Stimulated activated naive B cell treated with anti-CD40 and anti-IgM and Interleukin-4, amounts not matched to agents 10 μg/mL and 1 μg/mL and 100 μg/mL, for 72 hours (primary cell): ENCODE data around the gene KRTAP12-3.

ENCODE experiments used
- ATAC-seq, 2 donors: fragments of 150-1000 bp; cut with Tn5 transposase; replicated peaks; 2 replicates each; pipeline ENCODE4 v1.10.0; 2021; ENCODE audit warnings: moderate library complexity in 1 of 2
- DNase-seq: peaks from one replicate; pipeline ENCODE4 v3.0.0; 2021
- H3K27ac Mint-ChIP-seq: one replicate; pipeline ENCODE4 v1.8.0; 2022; ENCODE audit warnings: mild to moderate bottlenecking, mixed read lengths
- H3K27me3 Mint-ChIP-seq, 2 donors: one replicate each; pipeline ENCODE4 v1.8.0; 2022; ENCODE audit warnings: mixed read lengths in 2 of 2
- H3K36me3 Mint-ChIP-seq, 2 donors: one replicate each; pipeline ENCODE4 v1.8.0; 2022; ENCODE audit warnings: mixed read lengths in 2 of 2, mild to moderate bottlenecking in 1 of 2
- H3K4me1 Mint-ChIP-seq, 2 donors: one replicate each; pipeline ENCODE4 v1.8.0; 2022; ENCODE audit warnings: mixed read lengths in 2 of 2, mild to moderate bottlenecking in 1 of 2
- H3K4me3 Mint-ChIP-seq, 2 donors: one replicate each; pipeline ENCODE4 v1.8.0; 2022; ENCODE audit warnings: mild to moderate bottlenecking in 2 of 2, mixed read lengths in 2 of 2, moderate library complexity in 1 of 2
- H3K9me3 Mint-ChIP-seq, 2 donors: one replicate each; pipeline ENCODE4 v1.8.0; 2022; ENCODE audit warnings: mixed read lengths in 2 of 2, mild to moderate bottlenecking in 1 of 2

KRTAP12-3 gene

DNA sequence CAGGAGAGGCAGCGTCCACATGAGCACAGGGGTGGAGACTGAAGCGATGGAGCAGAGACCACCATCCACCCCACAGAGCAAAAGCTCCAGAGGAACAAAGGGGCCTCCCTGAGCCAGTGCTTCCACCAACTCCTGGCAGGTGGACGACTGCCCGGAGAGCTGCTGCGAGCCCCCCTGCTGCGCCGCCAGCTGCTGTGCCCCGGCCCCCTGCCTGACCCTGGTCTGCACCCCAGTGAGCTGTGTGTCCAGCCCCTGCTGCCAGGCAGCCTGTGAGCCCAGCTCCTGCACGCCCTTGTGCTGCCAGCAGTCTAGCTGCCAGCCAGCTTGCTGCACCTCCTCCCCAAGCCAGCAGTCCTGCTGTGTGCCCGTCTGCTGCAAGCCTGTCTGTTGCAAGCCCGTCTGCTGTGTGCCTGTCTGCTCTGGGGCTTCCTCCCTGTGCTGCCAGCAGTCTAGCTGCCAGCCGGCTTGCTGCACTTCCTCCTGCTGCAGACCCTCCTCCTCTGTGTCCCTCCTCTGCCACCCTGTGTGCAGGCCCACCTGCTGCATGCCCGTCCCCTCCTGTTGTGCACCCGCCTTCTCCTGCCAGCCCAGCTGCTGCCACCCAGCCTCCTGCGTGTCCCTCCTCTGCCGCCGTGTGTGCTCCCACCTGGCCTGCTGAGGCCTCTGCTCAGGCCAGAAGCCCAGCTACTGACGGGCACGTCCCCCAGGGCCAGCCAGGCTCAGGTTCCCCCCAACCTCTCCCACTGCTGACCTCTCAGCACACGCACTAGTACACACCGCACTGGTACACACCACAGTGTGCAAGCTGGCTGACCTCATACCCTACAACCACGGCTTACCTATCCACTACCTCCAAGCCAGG is 44.6 kb downstream of the KRTAP12-3 start:
- Mint-ChIP-seq H3K27me3 (peaks cover 81 to 94% of the 10 kb centered on the region in 2 donors), H3K36me3 (peaks cover 10% of the 10 kb centered on the region in 2 donors), H3K4me1 (no peaks in the 10 kb centered on the region), H3K27ac (no peak overlapping the region), H3K4me3 (no peak overlapping the region), H3K9me3 (peaks cover 11 to 12% of the 10 kb centered on the region in 2 donors)
- ATAC-seq (no peak), DNase-seq (no peak)

DNA sequence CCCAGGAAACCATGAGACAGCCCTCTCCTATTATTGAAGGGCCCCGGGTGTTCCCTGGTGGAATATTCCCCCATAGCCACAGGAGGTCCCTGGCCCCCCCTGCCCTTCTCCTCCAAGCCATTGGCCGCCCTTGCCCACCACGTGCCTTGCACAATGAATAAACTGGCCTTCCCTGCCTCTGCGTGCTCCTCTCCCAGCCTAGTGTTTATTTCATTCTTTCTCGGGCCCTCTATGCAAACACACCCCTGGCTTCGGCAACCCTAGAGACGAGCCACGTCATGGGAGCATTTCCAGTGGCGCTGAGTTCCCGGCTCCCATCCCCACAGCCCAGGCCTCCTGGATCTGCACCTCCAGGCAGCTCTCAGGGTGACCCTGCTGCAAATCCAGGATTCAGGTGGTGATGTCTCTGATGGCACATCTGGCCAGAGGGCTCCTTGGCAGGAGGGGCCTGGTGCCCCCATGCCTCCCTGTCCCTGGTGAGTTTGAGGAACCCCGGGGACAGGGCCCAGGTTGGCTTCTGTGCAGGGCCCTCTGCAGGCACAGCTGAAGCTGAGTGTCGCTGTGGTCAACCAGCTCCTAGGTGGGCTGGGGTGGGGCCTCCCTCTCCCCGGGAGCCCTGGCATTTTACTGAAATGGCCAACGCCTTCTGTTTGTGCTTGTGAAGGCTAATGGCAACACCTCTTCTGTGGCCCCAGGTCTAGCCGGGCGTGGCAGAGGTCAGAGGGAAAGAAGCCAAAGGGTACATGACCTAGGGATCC is 45.4 kb downstream of the KRTAP12-3 start:
- Mint-ChIP-seq H3K27me3 (peaks cover 81 to 94% of the 10 kb centered on the region in 2 donors), H3K4me3 (no peak overlapping the region), H3K9me3 (peaks cover 11 to 12% of the 10 kb centered on the region in 2 donors), H3K27ac (no peak overlapping the region), H3K36me3 (peaks cover 10% of the 10 kb centered on the region in 2 donors), H3K4me1 (no peaks in the 10 kb centered on the region)
- no peak for ATAC-seq
- DNase-seq = no peak

DNA sequence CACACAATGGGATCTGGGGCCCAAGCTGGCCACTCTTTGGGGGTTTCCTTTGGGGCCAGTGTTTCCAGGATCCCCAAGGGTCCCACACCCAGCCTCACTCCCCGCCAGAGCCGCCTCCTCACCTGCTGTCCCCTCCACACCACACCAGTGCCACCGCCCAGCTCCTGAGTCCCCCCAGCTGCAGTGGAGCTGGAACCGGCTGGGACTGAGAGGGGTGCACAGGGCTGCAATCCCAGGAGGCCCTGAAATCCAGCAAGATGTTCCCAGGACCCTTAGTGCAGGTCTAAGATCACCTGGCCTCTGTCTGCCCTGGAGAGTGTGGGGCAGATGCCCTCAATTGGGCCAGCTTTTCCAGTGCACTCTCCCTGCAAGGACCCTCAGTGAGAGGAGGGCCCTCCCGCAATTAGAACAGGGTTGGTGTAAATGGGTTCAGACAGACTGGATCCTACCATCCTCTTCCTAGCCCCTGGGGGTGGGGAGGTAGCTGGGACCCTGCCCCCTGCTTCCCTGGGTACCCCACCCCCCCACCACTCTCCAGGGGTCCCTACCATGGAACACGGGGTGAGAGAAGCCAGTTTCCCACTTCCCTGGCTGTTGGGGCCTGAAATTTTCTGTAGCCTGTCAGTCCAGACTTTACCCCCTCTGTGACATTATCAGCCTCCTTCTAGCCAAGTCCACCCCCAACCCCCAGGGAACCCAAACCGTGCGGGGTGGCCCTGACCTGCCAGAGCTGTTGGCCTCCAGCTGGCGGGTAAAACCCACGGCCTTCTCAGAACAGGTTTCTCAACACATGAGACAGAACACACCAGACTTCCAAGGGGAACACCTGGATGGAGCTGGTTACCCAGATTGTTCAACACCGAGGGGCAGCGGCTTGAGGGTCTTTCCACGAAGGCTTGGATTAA is 46.3 kb downstream of the KRTAP12-3 start:
- H3K4me3 Mint-ChIP-seq = no peak overlapping the region
- peaks cover 10% of the 10 kb centered on the region in 2 donors for H3K36me3 Mint-ChIP-seq
- H3K4me1 Mint-ChIP-seq = peaks cover 0 to 6% of the 10 kb centered on the region in 2 donors
- DNase-seq = no peak
- ATAC-seq = no peak
- H3K27ac Mint-ChIP-seq = no peak overlapping the region
- peaks cover 11 to 12% of the 10 kb centered on the region in 2 donors for H3K9me3 Mint-ChIP-seq
- peaks cover 82 to 95% of the 10 kb centered on the region in 2 donors for H3K27me3 Mint-ChIP-seq

DNA sequence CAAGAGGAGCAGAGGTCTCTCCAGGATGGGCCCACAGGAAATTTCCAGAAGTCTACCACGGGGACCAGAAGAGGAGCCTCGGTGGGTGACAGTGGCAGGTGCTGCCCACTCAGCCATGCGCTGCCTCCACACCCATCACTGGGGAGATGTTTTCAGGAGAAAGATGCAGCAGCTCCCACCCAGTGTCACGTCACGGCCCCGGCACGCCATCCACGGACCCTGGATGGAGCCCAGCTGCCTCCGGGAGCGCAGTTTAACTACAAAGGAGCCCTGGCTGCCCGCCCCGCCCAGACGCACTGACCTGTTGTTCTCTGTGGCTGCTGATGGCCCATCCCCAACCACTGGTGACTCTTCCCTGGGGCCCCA is 46.9 kb downstream of the KRTAP12-3 start:
- ATAC-seq (no peak), DNase-seq (no peak)
- Mint-ChIP-seq H3K9me3 (peaks cover 11 to 12% of the 10 kb centered on the region in 2 donors), H3K4me3 (no peak overlapping the region), H3K27ac (no peak overlapping the region), H3K4me1 (peaks cover 3 to 12% of the 10 kb centered on the region in 2 donors), H3K27me3 (peaks cover 83 to 97% of the 10 kb centered on the region in 2 donors), H3K36me3 (peaks cover 10% of the 10 kb centered on the region in 2 donors)

GRCh38 chr21:44706026-44706705 is 48.4 kb downstream of the KRTAP12-3 start:
- ATAC-seq (no peak), DNase-seq (no peak)
- Mint-ChIP-seq H3K27me3 (peaks cover 77 to 99% of the 10 kb centered on the region in 2 donors), H3K4me1 (peaks cover 3 to 25% of the 10 kb centered on the region in 2 donors), H3K9me3 (peaks cover 11 to 12% of the 10 kb centered on the region in 2 donors), H3K4me3 (peak overlapping the region in 1 of 2 donors; percentile 34), H3K27ac (peak overlapping the region; percentile 9), H3K36me3 (peaks cover 10% of the 10 kb centered on the region in 2 donors)

- Mint-ChIP-seq H3K9me3 (peaks cover 11 to 12% of the 10 kb centered on the region in 2 donors), H3K27me3 (peaks cover 79 to 99% of the 10 kb centered on the region in 2 donors), H3K4me1 (peaks cover 3 to 30% of the 10 kb centered on the region in 2 donors), H3K4me3 (peak overlapping the region in 1 of 2 donors; percentile 37), H3K36me3 (peaks cover 10% of the 10 kb centered on the region in 2 donors), H3K27ac (peak overlapping the region; percentile 65)
- no peak for ATAC-seq
- DNase-seq = no peak
These were observed 49.2 kb downstream of the KRTAP12-3 start for GRCh38 chr21:44706706-44707581.
